CD4-positive, alpha-beta T cell (primary cell): ENCODE results near the gene CDH5. TPM values are rescaled to one million over a fixed set of nuclear protein-coding genes. Genes with fewer than 3 reads are reported as not detected.
A peak's percentile ranks its signal among the peaks of the same experiment; 100 is the strongest.

Experiments used
- ATAC-seq: fragments of 200-7000 bp; cut with Tn5 transposase; one replicate; pipeline ENCODE4 v1.10.0; 2022; ENCODE audit warnings: mild to moderate bottlenecking; ENCODE audit not compliant: poor library complexity
- CTCF ChIA-PET: fragments of 350-600 bp; sonication (Branson Sonifier 250); formaldehyde crosslinking; loops from one replicate; lab custom pipeline; 2021; ENCODE audit warnings: antibody characterized with exemption, inconsistent platforms; lab: Charles Lee
- POLR2A ChIA-PET: fragments of 350-600 bp; sonication (Branson Sonifier 250); formaldehyde crosslinking; loops from one replicate; lab custom pipeline; 2021; ENCODE audit warnings: antibody characterized with exemption, inconsistent platforms; lab: Charles Lee
- DNase-seq, 14 experiments: peaks; one replicate each; pipeline ENCODE4 v3.0.0-alpha.2; 2013 to 2020; ENCODE audit warnings: mixed read lengths in 2 of 14
- H3K27ac ChIP-seq, 2 donors: one replicate each; pipeline versions ENCODE4 v1.5.1 to v1.7.0; 2013; ENCODE audit warnings: low read length in 2 of 2, low read depth in 1 of 2, mild to moderate bottlenecking in 1 of 2
- H3K27me3 ChIP-seq, 2 experiments: 1 replicate in 1 of 2; 2 replicates in 1 of 2; pipeline versions ENCODE4 v1.6.1 to v1.7.0; 2013; ENCODE audit warnings: low read length in 2 of 2, control low read depth in 1 of 2, mild to moderate bottlenecking in 1 of 2, moderate library complexity in 1 of 2; ENCODE audit not compliant: insufficient read depth in 2 of 2, control insufficient read depth in 1 of 2
- H3K36me3 ChIP-seq: one replicate; pipeline ENCODE4 v1.6.1; 2013; ENCODE audit warnings: low read length, control low read depth; ENCODE audit not compliant: insufficient read depth
- H3K4me1 ChIP-seq: one replicate; pipeline ENCODE4 v1.6.1; 2013; ENCODE audit warnings: low read length, control low read depth; ENCODE audit not compliant: insufficient read depth
- H3K4me3 ChIP-seq: one replicate; pipeline ENCODE4 v1.5.1; 2013; ENCODE audit warnings: mild to moderate bottlenecking, low read length, moderate library complexity
- H3K9me3 ChIP-seq, 2 experiments: 1 replicate in 1 of 2; 2 replicates in 1 of 2; pipeline versions ENCODE4 v1.6.1 to v1.7.0; 2013; ENCODE audit warnings: low read length in 2 of 2, mild to moderate bottlenecking in 2 of 2, control low read depth in 1 of 2, moderate library complexity in 1 of 2; ENCODE audit not compliant: control insufficient read depth in 1 of 2, insufficient read depth in 1 of 2
- H3K27ac Mint-ChIP-seq: one replicate; pipeline ENCODE4 v1.8.0; 2020; ENCODE audit warnings: mixed read lengths
- H3K27me3 Mint-ChIP-seq: one replicate; pipeline ENCODE4 v1.8.0; 2021; ENCODE audit warnings: mixed read lengths
- H3K36me3 Mint-ChIP-seq: one replicate; pipeline ENCODE4 v1.8.0; 2021; ENCODE audit warnings: low read depth, mixed read lengths
- H3K4me1 Mint-ChIP-seq: one replicate; pipeline ENCODE4 v1.8.0; 2021; ENCODE audit warnings: low read depth, mixed read lengths
- H3K4me3 Mint-ChIP-seq: one replicate; pipeline ENCODE4 v1.8.0; 2020; ENCODE audit warnings: mild to moderate bottlenecking, mixed read lengths
- H3K9me3 Mint-ChIP-seq: one replicate; pipeline ENCODE4 v1.8.0; 2020; ENCODE audit warnings: mixed read lengths
- CTCF ChIP-seq: fragments of 200-600 bp; IDR thresholded peaks from one replicate; pipeline ENCODE4 v1.8.0; 2022; ENCODE audit warnings: antibody characterized with exemption, mild to moderate bottlenecking
- intact Hi-C, 2 experiments: fragments of 100-400 bp; cut with DNase I in 1 of 2; cut with micrococcal nuclease in 1 of 2; formaldehyde crosslinking; loops; one replicate each; pipeline versions ENCODE4 v1.15.1 to v1.9.0; 2023 to 2025; cut with DNase I, micrococcal nuclease
- total RNA-seq, 174 experiments: library from RNA in 2 of 174; stranded (reverse) in 2 of 174; gene quantifications; one replicate each; pipeline ENCODE4 v1.2.3 and lab custom pipeline; 2021 to 2026

The CDH5 gene
- total RNA-seq, 2 experiments from 2014 or later, result not detected

GRCh38 chr16:66360624-66361324 is 5.7 kb upstream of the CDH5 start:
- Histone ChIP-seq H3K36me3 (no peaks in the 10 kb centered on the region), H3K9me3 (peaks cover 0 to 6% of the 10 kb centered on the region in 2 experiments), H3K4me1 (peaks cover 6% of the 10 kb centered on the region), H3K4me3 (no peak overlapping the region), H3K27ac (no peak overlapping the region), H3K27me3 (peaks cover 12 to 32% of the 10 kb centered on the region in 2 experiments)
- no peaks in the 10 kb centered on the region for H3K4me1 Mint-ChIP-seq
- peak in 1 of 14 experiments; percentile 10 for DNase-seq
- ChIA-PET POLR2A (no interaction called here), CTCF (no interaction called here)
- no peaks in the 10 kb centered on the region for H3K36me3 Mint-ChIP-seq
- no peak overlapping the region for H3K4me3 Mint-ChIP-seq
- ATAC-seq, result no peak
- peaks cover 74% of the 10 kb centered on the region for H3K27me3 Mint-ChIP-seq
- H3K9me3 Mint-ChIP-seq, result no peaks in the 10 kb centered on the region
- intact Hi-C loops, result no loop called here
- H3K27ac Mint-ChIP-seq, result no peak overlapping the region
- TF ChIP-seq CTCF, result no peak

GRCh38 chr16:66361604-66362135 is 4.8 kb upstream of the CDH5 start:
- no peaks in the 10 kb centered on the region for H3K4me1 Mint-ChIP-seq
- Histone ChIP-seq H3K27ac (no peak overlapping the region), H3K4me1 (peaks cover 6% of the 10 kb centered on the region), H3K36me3 (no peaks in the 10 kb centered on the region), H3K9me3 (peaks cover 0 to 9% of the 10 kb centered on the region in 2 experiments), H3K27me3 (peaks cover 12 to 32% of the 10 kb centered on the region in 2 experiments), H3K4me3 (no peak overlapping the region)
- no peaks in the 10 kb centered on the region for H3K36me3 Mint-ChIP-seq
- H3K4me3 Mint-ChIP-seq, result no peak overlapping the region
- intact Hi-C loops, result no loop called here
- DNase-seq, result no peak
- no peaks in the 10 kb centered on the region for H3K9me3 Mint-ChIP-seq
- ATAC-seq, result no peak
- ChIA-PET CTCF (no interaction called here), POLR2A (no interaction called here)
- no peak overlapping the region for H3K27ac Mint-ChIP-seq
- TF ChIP-seq CTCF, result no peak
- H3K27me3 Mint-ChIP-seq, result peaks cover 75% of the 10 kb centered on the region

GRCh38 chr16:66363211-66363777 is 3.2 kb upstream of the CDH5 start:
- POLR2A ChIA-PET, result no interaction called here
- H3K4me3 Mint-ChIP-seq, result no peak overlapping the region
- H3K9me3 Mint-ChIP-seq, result no peaks in the 10 kb centered on the region
- DNase-seq, result no peak
- no peak overlapping the region for H3K27ac ChIP-seq
- TF ChIP-seq CTCF, result no peak
- H3K27me3 ChIP-seq, result peaks cover 12 to 32% of the 10 kb centered on the region in 2 experiments
- H3K27me3 Mint-ChIP-seq, result peaks cover 70% of the 10 kb centered on the region
- CTCF ChIA-PET, result no interaction called here
- H3K9me3 ChIP-seq, result peaks cover 0 to 12% of the 10 kb centered on the region in 2 experiments
- H3K4me1 Mint-ChIP-seq, result no peaks in the 10 kb centered on the region
- intact Hi-C loops, result no loop called here
- H3K36me3 Mint-ChIP-seq, result no peaks in the 10 kb centered on the region
- H3K36me3 ChIP-seq, result no peaks in the 10 kb centered on the region
- no peak overlapping the region for H3K4me3 ChIP-seq
- ATAC-seq, result no peak
- H3K4me1 ChIP-seq, result peaks cover 9% of the 10 kb centered on the region
- H3K27ac Mint-ChIP-seq, result no peak overlapping the region
